MM.1S (cell line): ENCODE data around the gene CD9.

ENCODE experiments used
- EZH2 ChIP-seq: fragments of 300-600 bp; sonication (generic); optimal IDR thresholded peaks from 2 replicates; pipeline ENCODE3; 2017; ENCODE audit warnings: low read depth, mild to moderate bottlenecking, antibody characterized with exemption, low read length, mixed read lengths
- TF ChIP-seq, protein P1 (sequence below): fragments of 300-600 bp; sonication (generic); IDR thresholded peaks from 2 replicates; pipeline ENCODE4 v1.5.1; 2016; ENCODE audit warnings: antibody characterized with exemption, low read length, mixed read lengths

DNA sequence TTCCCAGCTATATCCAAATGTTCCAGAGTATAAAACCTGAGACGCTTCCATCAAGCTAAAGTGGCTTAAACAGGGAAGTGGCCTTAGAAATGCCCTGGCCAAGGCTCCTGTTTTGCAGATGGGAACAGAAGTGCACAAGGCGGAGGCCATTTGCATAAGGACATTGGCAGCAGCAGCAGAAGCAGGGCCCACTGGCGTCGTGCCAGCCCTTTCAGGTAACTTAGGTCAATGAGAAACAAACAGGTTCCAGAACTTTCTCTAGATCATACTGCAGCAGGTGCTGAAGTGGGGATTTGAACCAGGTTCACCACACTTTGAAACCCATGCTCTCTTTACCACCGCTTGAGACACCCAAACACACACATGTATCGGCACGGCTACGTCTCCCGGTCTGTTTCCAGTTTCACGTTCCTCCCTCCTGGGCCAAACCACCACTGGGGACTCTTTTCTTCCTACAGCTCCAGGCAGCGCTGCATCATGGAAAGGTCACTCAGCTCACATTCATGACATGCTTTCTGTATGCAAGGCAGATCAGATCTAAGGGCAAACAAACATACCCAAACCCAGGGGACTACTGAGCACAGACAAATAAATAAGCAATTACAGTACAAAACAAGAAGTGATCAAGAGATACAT is 64.3 kb downstream of the CD9 start:
- TF ChIP-seq, protein P1, sequence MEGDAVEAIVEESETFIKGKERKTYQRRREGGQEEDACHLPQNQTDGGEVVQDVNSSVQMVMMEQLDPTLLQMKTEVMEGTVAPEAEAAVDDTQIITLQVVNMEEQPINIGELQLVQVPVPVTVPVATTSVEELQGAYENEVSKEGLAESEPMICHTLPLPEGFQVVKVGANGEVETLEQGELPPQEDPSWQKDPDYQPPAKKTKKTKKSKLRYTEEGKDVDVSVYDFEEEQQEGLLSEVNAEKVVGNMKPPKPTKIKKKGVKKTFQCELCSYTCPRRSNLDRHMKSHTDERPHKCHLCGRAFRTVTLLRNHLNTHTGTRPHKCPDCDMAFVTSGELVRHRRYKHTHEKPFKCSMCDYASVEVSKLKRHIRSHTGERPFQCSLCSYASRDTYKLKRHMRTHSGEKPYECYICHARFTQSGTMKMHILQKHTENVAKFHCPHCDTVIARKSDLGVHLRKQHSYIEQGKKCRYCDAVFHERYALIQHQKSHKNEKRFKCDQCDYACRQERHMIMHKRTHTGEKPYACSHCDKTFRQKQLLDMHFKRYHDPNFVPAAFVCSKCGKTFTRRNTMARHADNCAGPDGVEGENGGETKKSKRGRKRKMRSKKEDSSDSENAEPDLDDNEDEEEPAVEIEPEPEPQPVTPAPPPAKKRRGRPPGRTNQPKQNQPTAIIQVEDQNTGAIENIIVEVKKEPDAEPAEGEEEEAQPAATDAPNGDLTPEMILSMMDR, result no peak
- TF ChIP-seq EZH2, result no peak
